Mesenchymal stem cell (in vitro differentiated cells and primary cell): ENCODE data around the gene DISC1.
"Not testable (repeated sequence)": the region's sequence is repeated elsewhere in the genome, so short reads cannot be mapped to it uniquely, and the experiment has no call there.

Experiments
- DNase-seq: peaks from one replicate; pipeline ENCODE4 v3.0.0-alpha.2; 2013
- H2AFZ ChIP-seq: one replicate; pipeline ENCODE4 v1.6.1; 2013; ENCODE audit warnings: low read depth, mild to moderate bottlenecking, control low read depth, inconsistent platforms, low read length, moderate library complexity
- H2AK5ac ChIP-seq: 2 replicates; pipeline ENCODE4 v1.6.1; 2013; ENCODE audit warnings: low read length, moderate library complexity, mild to moderate bottlenecking, inconsistent platforms; ENCODE audit not compliant: severe bottlenecking
- H2BK120ac ChIP-seq: one replicate; pipeline ENCODE4 v1.6.1; 2013; ENCODE audit warnings: low read depth, mild to moderate bottlenecking, inconsistent platforms, low read length, moderate library complexity
- H2BK12ac ChIP-seq, 2 experiments: one replicate each; pipeline ENCODE4 v1.6.1; 2013; ENCODE audit warnings: inconsistent platforms in 2 of 2, low read length in 2 of 2, mild to moderate bottlenecking in 2 of 2, moderate library complexity in 2 of 2, control low read depth in 1 of 2
- H2BK15ac ChIP-seq: one replicate; pipeline ENCODE4 v1.6.1; 2013; ENCODE audit warnings: mild to moderate bottlenecking, low read depth, inconsistent platforms; ENCODE audit not compliant: poor library complexity, severe bottlenecking
- H2BK5ac ChIP-seq: 2 replicates; pipeline ENCODE4 v1.6.1; 2013; ENCODE audit warnings: low read depth, mild to moderate bottlenecking, low read length, control low read depth, inconsistent platforms; ENCODE audit not compliant: poor library complexity, severe bottlenecking
- H3K14ac ChIP-seq, 2 experiments: one replicate each; pipeline ENCODE4 v1.6.1; 2013; ENCODE audit warnings: inconsistent platforms in 2 of 2, low read length in 2 of 2, control low read depth in 1 of 2, mild to moderate bottlenecking in 1 of 2, moderate library complexity in 1 of 2
- H3K18ac ChIP-seq, 2 experiments: one replicate each; pipeline ENCODE4 v1.6.1; 2013; ENCODE audit warnings: inconsistent platforms in 2 of 2, low read length in 2 of 2, control low read depth in 1 of 2, low read depth in 1 of 2, mild to moderate bottlenecking in 1 of 2
- H3K23ac ChIP-seq, 2 experiments: one replicate each; pipeline ENCODE4 v1.6.1; 2013; ENCODE audit warnings: inconsistent platforms in 2 of 2, low read length in 2 of 2, mild to moderate bottlenecking in 2 of 2, moderate library complexity in 2 of 2, control low read depth in 1 of 2
- H3K27ac ChIP-seq: 2 replicates; pipeline ENCODE4 v1.5.1; 2013; ENCODE audit warnings: mild to moderate bottlenecking, moderate library complexity, low read length, control low read depth, inconsistent platforms; ENCODE audit not compliant: poor library complexity, severe bottlenecking
- H3K27me3 ChIP-seq, 2 experiments: 2 replicates each; pipeline versions ENCODE4 v1.6.1 to v1.7.0; 2013; ENCODE audit warnings: low read length in 2 of 2, mild to moderate bottlenecking in 2 of 2, moderate library complexity in 2 of 2, control low read depth in 1 of 2, inconsistent platforms in 1 of 2; ENCODE audit not compliant: control insufficient read depth in 1 of 2, insufficient read depth in 1 of 2
- H3K36me3 ChIP-seq, 2 experiments: 2 replicates each; pipeline versions ENCODE4 v1.6.1 to v1.7.0; 2013; ENCODE audit warnings: low read length in 2 of 2, control low read depth in 1 of 2, inconsistent platforms in 1 of 2, low read depth in 1 of 2, mild to moderate bottlenecking in 1 of 2; ENCODE audit not compliant: insufficient read depth in 2 of 2, control insufficient read depth in 1 of 2
- H3K4ac ChIP-seq, 2 experiments: one replicate each; pipeline ENCODE4 v1.6.1; 2013; ENCODE audit warnings: inconsistent platforms in 2 of 2, low read length in 2 of 2, mild to moderate bottlenecking in 2 of 2, moderate library complexity in 2 of 2, control low read depth in 1 of 2, low read depth in 1 of 2
- H3K4me1 ChIP-seq: 2 replicates; pipeline ENCODE4 v1.6.1; 2013; ENCODE audit warnings: low read depth, low read length, control low read depth; ENCODE audit not compliant: control insufficient read depth, insufficient read depth
- H3K4me2 ChIP-seq: 2 replicates; pipeline ENCODE4 v1.6.1; 2013; ENCODE audit warnings: low read length, mild to moderate bottlenecking, inconsistent platforms; ENCODE audit not compliant: poor library complexity, severe bottlenecking
- H3K4me3 ChIP-seq, 2 experiments: 2 replicates each; pipeline versions ENCODE4 v1.5.1 to v1.7.0; 2013; ENCODE audit warnings: low read length in 2 of 2, mild to moderate bottlenecking in 2 of 2, control low read depth in 1 of 2, low read depth in 1 of 2; ENCODE audit not compliant: insufficient read depth in 1 of 2
- H3K79me1 ChIP-seq: replicated peaks from 2 replicates; pipeline ENCODE4 v1.6.1; 2013; ENCODE audit warnings: mild to moderate bottlenecking, control low read depth, low read length, inconsistent platforms; ENCODE audit not compliant: poor library complexity, severe bottlenecking
- H3K9ac ChIP-seq: 2 replicates; pipeline ENCODE4 v1.7.0; 2013; ENCODE audit warnings: mild to moderate bottlenecking, low read length, moderate library complexity
- H3K9me3 ChIP-seq: 2 replicates; pipeline ENCODE4 v1.7.0; 2013; ENCODE audit warnings: mild to moderate bottlenecking, low read length; ENCODE audit not compliant: control insufficient read depth
- H4K8ac ChIP-seq: one replicate; pipeline ENCODE4 v1.6.1; 2013; ENCODE audit warnings: inconsistent platforms, mild to moderate bottlenecking, low read length, moderate library complexity
- H4K91ac ChIP-seq: one replicate; pipeline ENCODE4 v1.6.1; 2013; ENCODE audit warnings: mild to moderate bottlenecking, low read length, inconsistent platforms
- WGBS: methylation state at CpG from one replicate; pipeline ENCODE4 v1.1.7; 2013; ENCODE audit warnings: mixed read lengths; 5-methylcytosine and 5-hydroxymethylcytosine counted together

The DISC1 gene

GRCh38 chr1:231763456-231763855, 136.9 kb downstream of the DISC1 start:
- WGBS: 100% methylated on average over 1 of the region's 2 CpGs
- Histone ChIP-seq H3K36me3 (peaks cover 0 to 12% of the 10 kb centered on the region in 2 experiments), H3K9ac (no peak overlapping the region), H2BK15ac (no peak overlapping the region), H2BK120ac (no peak overlapping the region), H3K4me3 (no peak overlapping the region), H3K27ac (no peak overlapping the region), H2BK5ac (no peak overlapping the region), H3K18ac (no peak overlapping the region), H2AFZ (no peak overlapping the region), H3K14ac (no peak overlapping the region), H3K9me3 (no peaks in the 10 kb centered on the region), H2AK5ac (no peak overlapping the region), H3K27me3 (no peaks in the 10 kb centered on the region), H3K4me2 (no peak overlapping the region), H2BK12ac (no peak overlapping the region), H3K4ac (no peak overlapping the region), H3K23ac (no peak overlapping the region), H3K4me1 (no peaks in the 10 kb centered on the region), H4K91ac (no peak overlapping the region), H3K79me1 (peaks cover 7% of the 10 kb centered on the region), H4K8ac (no peak overlapping the region)
- no peak for DNase-seq

- H2BK120ac ChIP-seq, H3K4ac ChIP-seq, H2AFZ ChIP-seq, H3K14ac ChIP-seq, H4K91ac ChIP-seq, H3K27ac ChIP-seq, H2BK12ac ChIP-seq, H3K9me3 ChIP-seq, H2BK5ac ChIP-seq, DNase-seq, H2AK5ac ChIP-seq, H3K4me2 ChIP-seq, H3K4me1 ChIP-seq, H3K79me1 ChIP-seq, H3K23ac ChIP-seq, H3K18ac ChIP-seq, H3K4me3 ChIP-seq, H3K9ac ChIP-seq, H2BK15ac ChIP-seq, H4K8ac ChIP-seq, H3K27me3 ChIP-seq: not testable (repeated sequence)
- 95% methylated on average over 7 of the region's 7 CpGs for WGBS
- peaks cover 0 to 14% of the 10 kb centered on the region in 2 experiments for H3K36me3 ChIP-seq
Observed at GRCh38 chr1:231765825-231766224, 139.2 kb downstream of the DISC1 start.

- Histone ChIP-seq H4K91ac (no peak overlapping the region), H2AFZ (no peak overlapping the region), H3K14ac (no peak overlapping the region), H2BK15ac (no peak overlapping the region), H3K4ac (no peak overlapping the region), H3K36me3 (peaks cover 0 to 25% of the 10 kb centered on the region in 2 experiments), H2BK5ac (no peak overlapping the region), H3K4me1 (no peaks in the 10 kb centered on the region), H3K4me3 (no peak overlapping the region), H3K27me3 (no peaks in the 10 kb centered on the region), H3K18ac (no peak overlapping the region), H3K27ac (no peak overlapping the region), H2BK12ac (no peak overlapping the region), H3K4me2 (no peak overlapping the region), H3K79me1 (peaks cover 11% of the 10 kb centered on the region), H3K9ac (no peak overlapping the region), H3K23ac (no peak overlapping the region), H3K9me3 (no peaks in the 10 kb centered on the region), H4K8ac (no peak overlapping the region), H2BK120ac (no peak overlapping the region), H2AK5ac (no peak overlapping the region)
- 92% methylated on average over 4 of the region's 4 CpGs for WGBS
- no peak for DNase-seq
Observed at GRCh38 chr1:231767471-231767870, 140.9 kb downstream of the DISC1 start.

GRCh38 chr1:231768416-231768815, 141.8 kb downstream of the DISC1 start:
- H3K27me3 ChIP-seq: no peaks in the 10 kb centered on the region
- H3K4me3 ChIP-seq: no peak overlapping the region
- DNase-seq: no peak
- H2BK15ac ChIP-seq: no peak overlapping the region
- H3K9me3 ChIP-seq: no peaks in the 10 kb centered on the region
- no peak overlapping the region for H3K14ac ChIP-seq
- H4K91ac ChIP-seq: no peak overlapping the region
- WGBS: no CpG with 5 or more reads among the region's 1 CpG
- H3K27ac ChIP-seq: no peak overlapping the region
- H2AFZ ChIP-seq: no peak overlapping the region
- no peak overlapping the region for H2BK12ac ChIP-seq
- H2BK120ac ChIP-seq: no peak overlapping the region
- no peak overlapping the region for H4K8ac ChIP-seq
- no peak overlapping the region for H3K4me2 ChIP-seq
- peaks cover 12% of the 10 kb centered on the region for H3K79me1 ChIP-seq
- no peaks in the 10 kb centered on the region for H3K4me1 ChIP-seq
- H2AK5ac ChIP-seq: no peak overlapping the region
- no peak overlapping the region for H3K9ac ChIP-seq
- no peak overlapping the region for H2BK5ac ChIP-seq
- no peak overlapping the region for H3K23ac ChIP-seq
- H3K18ac ChIP-seq: no peak overlapping the region
- H3K4ac ChIP-seq: no peak overlapping the region
- peaks cover 0 to 22% of the 10 kb centered on the region in 2 experiments for H3K36me3 ChIP-seq
